ENCODE measurements around the gene BCAP29.

The BCAP29 gene

DNA sequence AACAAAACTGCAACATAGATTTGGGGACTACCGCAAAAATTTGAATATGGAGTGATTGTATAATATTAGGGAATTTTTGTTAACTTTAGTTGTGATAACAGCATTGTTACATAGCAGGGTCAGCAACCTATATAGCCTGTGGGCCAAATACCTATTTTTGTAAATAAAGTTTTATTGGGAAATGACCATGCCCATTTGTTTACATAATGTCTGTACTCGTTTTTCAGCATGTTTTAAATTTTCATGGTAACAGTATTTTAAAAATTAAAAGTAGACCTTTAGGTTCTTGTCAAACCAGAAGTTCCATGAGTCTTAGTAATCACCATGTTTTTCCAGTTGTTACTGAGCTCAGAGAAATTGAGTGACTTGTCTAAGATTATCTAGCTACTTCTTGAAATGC lies 4.7 kb downstream of the BCAP29 start:
- Histone ChIP-seq H3K4ac (ENCODE audit: low read length) (no peak overlapping the region), H3K4me1 (ENCODE audit: control insufficient read depth in 2 of 2, insufficient read depth in 1 of 2, low read depth in 1 of 2, low read length in 2 of 2) (peaks cover 0 to 4% of the 10 kb centered on the region in 2 donors), H3K14ac (ENCODE audit: low read length) (no peak overlapping the region), H2BK15ac (ENCODE audit: low read length) (no peak overlapping the region), H2BK12ac (ENCODE audit: low read length) (no peak overlapping the region), H3K36me3 (replicated peaks in 1 of 2; ENCODE audit: control insufficient read depth in 2 of 2, insufficient read depth in 2 of 2, low read length in 2 of 2) (peaks cover 0 to 50% of the 10 kb centered on the region in 2 donors), H3K79me1 (ENCODE audit: low read depth, low read length) (no peaks in the 10 kb centered on the region), H3K18ac (ENCODE audit: low read length) (no peak overlapping the region), H3K27me3 (ENCODE audit: control insufficient read depth in 3 of 3, insufficient read depth in 3 of 3, low read depth in 1 of 3, low read length in 3 of 3) (no peaks in the 10 kb centered on the region), H2BK5ac (ENCODE audit: low read length) (no peak overlapping the region), H3K4me3 (ENCODE audit: low read length in 2 of 2) (no peak overlapping the region), H3K4me2 (ENCODE audit: insufficient read depth, low read length, poor library complexity, severe bottlenecking) (no peak overlapping the region), H3K9me3 (replicated peaks in 1 of 2; ENCODE audit: control insufficient read depth in 2 of 2, insufficient read depth in 1 of 2, low read depth in 1 of 2, low read length in 2 of 2) (peaks cover 2 to 13% of the 10 kb centered on the region in 2 donors), H3K23ac (ENCODE audit: low read depth, low read length, poor library complexity) (no peak overlapping the region), H4K91ac (ENCODE audit: low read depth, low read length, poor library complexity) (no peak overlapping the region), H4K8ac (ENCODE audit: low read depth, low read length) (no peak overlapping the region), H3K27ac (replicated peaks; ENCODE audit: low read length) (no peak overlapping the region), H2AFZ (ENCODE audit: low read length) (no peak overlapping the region), H3K9ac (ENCODE audit: low read depth, low read length, poor library complexity) (no peak overlapping the region), H2BK120ac (ENCODE audit: low read depth, low read length) (no peak overlapping the region), H2AK5ac (ENCODE audit: low read depth, low read length) (no peak overlapping the region)
- WGBS, 2 donors (ENCODE audit: extremely low coverage in 2 of 2, insufficient read length in 2 of 2, insufficient replicate concordance in 1 of 2), result no CpG with 5 or more reads among the region's 2 CpGs
- DNase-seq (ENCODE audit: low spot score), result no peak

- no peak for DNase-seq (ENCODE audit: low spot score)
- H2AFZ ChIP-seq (ENCODE audit: low read length), result no peak overlapping the region
- H3K23ac ChIP-seq (ENCODE audit: low read depth, low read length, poor library complexity), result no peak overlapping the region
- H3K4me3 ChIP-seq (ENCODE audit: low read length in 2 of 2), result no peak overlapping the region
- no peak overlapping the region for H3K18ac ChIP-seq (ENCODE audit: low read length)
- no peak overlapping the region for H3K4ac ChIP-seq (ENCODE audit: low read length)
- no peaks in the 10 kb centered on the region for H3K27me3 ChIP-seq (ENCODE audit: control insufficient read depth in 3 of 3, insufficient read depth in 3 of 3, low read depth in 1 of 3, low read length in 3 of 3)
- no peak overlapping the region for H3K9ac ChIP-seq (ENCODE audit: low read depth, low read length, poor library complexity)
- no peaks in the 10 kb centered on the region for H3K79me1 ChIP-seq (ENCODE audit: low read depth, low read length)
- no peak overlapping the region for H2BK120ac ChIP-seq (ENCODE audit: low read depth, low read length)
- no peak overlapping the region for H3K14ac ChIP-seq (ENCODE audit: low read length)
- no peak overlapping the region for H4K91ac ChIP-seq (ENCODE audit: low read depth, low read length, poor library complexity)
- no peak overlapping the region for H2AK5ac ChIP-seq (ENCODE audit: low read depth, low read length)
- no peaks in the 10 kb centered on the region for H3K4me1 ChIP-seq (ENCODE audit: control insufficient read depth in 2 of 2, insufficient read depth in 1 of 2, low read depth in 1 of 2, low read length in 2 of 2)
- peaks cover 0 to 50% of the 10 kb centered on the region in 2 donors for H3K36me3 ChIP-seq (replicated peaks in 1 of 2; ENCODE audit: control insufficient read depth in 2 of 2, insufficient read depth in 2 of 2, low read length in 2 of 2)
- H2BK5ac ChIP-seq (ENCODE audit: low read length), result no peak overlapping the region
- H3K4me2 ChIP-seq (ENCODE audit: insufficient read depth, low read length, poor library complexity, severe bottlenecking), result no peak overlapping the region
- H2BK12ac ChIP-seq (ENCODE audit: low read length), result no peak overlapping the region
- no peak overlapping the region for H2BK15ac ChIP-seq (ENCODE audit: low read length)
- H4K8ac ChIP-seq (ENCODE audit: low read depth, low read length), result no peak overlapping the region
- no CpG with 5 or more reads among the region's 5 CpGs for WGBS, 2 donors (ENCODE audit: extremely low coverage in 2 of 2, insufficient read length in 2 of 2, insufficient replicate concordance in 1 of 2)
- no peak overlapping the region for H3K27ac ChIP-seq (replicated peaks; ENCODE audit: low read length)
- peaks cover 2 to 13% of the 10 kb centered on the region in 2 donors for H3K9me3 ChIP-seq (replicated peaks in 1 of 2; ENCODE audit: control insufficient read depth in 2 of 2, insufficient read depth in 1 of 2, low read depth in 1 of 2, low read length in 2 of 2)
These were observed 8.6 kb downstream of the BCAP29 start for GRCh38 chr7:107588529-107589130.

GRCh38 chr7:107591421-107591820 lies 11.4 kb downstream of the BCAP29 start:
- H3K14ac ChIP-seq (ENCODE audit: low read length), result no peak overlapping the region
- no peak overlapping the region for H3K4ac ChIP-seq (ENCODE audit: low read length)
- H3K18ac ChIP-seq (ENCODE audit: low read length), result no peak overlapping the region
- no peak overlapping the region for H2BK12ac ChIP-seq (ENCODE audit: low read length)
- H4K8ac ChIP-seq (ENCODE audit: low read depth, low read length), result no peak overlapping the region
- H3K27me3 ChIP-seq (ENCODE audit: control insufficient read depth in 3 of 3, insufficient read depth in 3 of 3, low read depth in 1 of 3, low read length in 3 of 3), result no peaks in the 10 kb centered on the region
- no peaks in the 10 kb centered on the region for H3K4me1 ChIP-seq (ENCODE audit: control insufficient read depth in 2 of 2, insufficient read depth in 1 of 2, low read depth in 1 of 2, low read length in 2 of 2)
- H2BK5ac ChIP-seq (ENCODE audit: low read length), result no peak overlapping the region
- no peak overlapping the region for H3K4me3 ChIP-seq (ENCODE audit: low read length in 2 of 2)
- H3K9ac ChIP-seq (ENCODE audit: low read depth, low read length, poor library complexity), result no peak overlapping the region
- no peak overlapping the region for H3K23ac ChIP-seq (ENCODE audit: low read depth, low read length, poor library complexity)
- DNase-seq (ENCODE audit: low spot score), result no peak
- no peak overlapping the region for H2BK15ac ChIP-seq (ENCODE audit: low read length)
- no peak overlapping the region for H4K91ac ChIP-seq (ENCODE audit: low read depth, low read length, poor library complexity)
- no CpG with 5 or more reads among the region's 3 CpGs for WGBS, 2 donors (ENCODE audit: extremely low coverage in 2 of 2, insufficient read length in 2 of 2, insufficient replicate concordance in 1 of 2)
- H3K36me3 ChIP-seq (replicated peaks in 1 of 2; ENCODE audit: control insufficient read depth in 2 of 2, insufficient read depth in 2 of 2, low read length in 2 of 2), result peaks cover 0 to 51% of the 10 kb centered on the region in 2 donors
- no peak overlapping the region for H3K27ac ChIP-seq (replicated peaks; ENCODE audit: low read length)
- peaks cover 2 to 13% of the 10 kb centered on the region in 2 donors for H3K9me3 ChIP-seq (replicated peaks in 1 of 2; ENCODE audit: control insufficient read depth in 2 of 2, insufficient read depth in 1 of 2, low read depth in 1 of 2, low read length in 2 of 2)
- no peak overlapping the region for H2BK120ac ChIP-seq (ENCODE audit: low read depth, low read length)
- H3K4me2 ChIP-seq (ENCODE audit: insufficient read depth, low read length, poor library complexity, severe bottlenecking), result no peak overlapping the region
- no peak overlapping the region for H2AFZ ChIP-seq (ENCODE audit: low read length)
- H3K79me1 ChIP-seq (ENCODE audit: low read depth, low read length), result no peaks in the 10 kb centered on the region
- no peak overlapping the region for H2AK5ac ChIP-seq (ENCODE audit: low read depth, low read length)

DNA sequence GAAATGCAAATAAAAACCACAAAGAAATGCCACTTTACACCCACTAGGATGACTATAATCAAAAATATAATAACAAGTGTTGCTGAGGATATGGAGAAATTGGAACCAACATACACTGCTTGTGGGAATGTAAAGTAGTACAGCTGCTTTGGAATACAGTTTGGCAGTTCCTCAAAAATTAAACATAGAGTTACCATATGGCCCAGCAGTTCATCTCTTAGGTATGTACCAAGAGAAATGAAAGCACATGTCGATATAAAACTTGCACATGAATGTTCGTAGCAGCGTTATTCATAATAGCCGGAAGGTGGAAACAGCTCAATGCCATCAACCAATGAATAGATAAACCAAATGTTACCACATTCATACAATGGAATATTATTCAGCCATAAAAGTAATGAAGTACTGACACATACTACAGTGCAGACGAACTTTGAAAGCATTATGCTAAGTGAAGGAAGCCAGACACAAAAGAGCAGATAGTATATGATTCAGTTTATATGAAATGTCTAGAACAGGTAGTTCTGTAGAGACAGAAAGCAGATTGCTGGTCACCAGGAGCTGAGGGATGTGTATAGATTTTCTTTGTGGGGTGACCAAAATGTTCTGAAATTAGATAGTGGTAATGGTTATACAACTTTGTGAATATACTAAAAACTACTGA lies 12.4 kb downstream of the BCAP29 start:
- no peak overlapping the region for H4K8ac ChIP-seq (ENCODE audit: low read depth, low read length)
- no peak overlapping the region for H2BK15ac ChIP-seq (ENCODE audit: low read length)
- H3K27me3 ChIP-seq (ENCODE audit: control insufficient read depth in 3 of 3, insufficient read depth in 3 of 3, low read depth in 1 of 3, low read length in 3 of 3), result no peaks in the 10 kb centered on the region
- H3K4me2 ChIP-seq (ENCODE audit: insufficient read depth, low read length, poor library complexity, severe bottlenecking), result no peak overlapping the region
- no peak overlapping the region for H3K4me3 ChIP-seq (ENCODE audit: low read length in 2 of 2)
- H3K79me1 ChIP-seq (ENCODE audit: low read depth, low read length), result no peaks in the 10 kb centered on the region
- no peak overlapping the region for H2BK5ac ChIP-seq (ENCODE audit: low read length)
- H2BK12ac ChIP-seq (ENCODE audit: low read length), result no peak overlapping the region
- no peak overlapping the region for H3K23ac ChIP-seq (ENCODE audit: low read depth, low read length, poor library complexity)
- no peak overlapping the region for H3K4ac ChIP-seq (ENCODE audit: low read length)
- no peak overlapping the region for H4K91ac ChIP-seq (ENCODE audit: low read depth, low read length, poor library complexity)
- no peak overlapping the region for H3K18ac ChIP-seq (ENCODE audit: low read length)
- H3K27ac ChIP-seq (replicated peaks; ENCODE audit: low read length), result no peak overlapping the region
- DNase-seq (ENCODE audit: low spot score), result no peak
- H3K14ac ChIP-seq (ENCODE audit: low read length), result no peak overlapping the region
- no CpG with 5 or more reads among the region's 5 CpGs for WGBS, 2 donors (ENCODE audit: extremely low coverage in 2 of 2, insufficient read length in 2 of 2, insufficient replicate concordance in 1 of 2)
- no peak overlapping the region for H2AK5ac ChIP-seq (ENCODE audit: low read depth, low read length)
- no peak overlapping the region for H3K9ac ChIP-seq (ENCODE audit: low read depth, low read length, poor library complexity)
- H2AFZ ChIP-seq (ENCODE audit: low read length), result no peak overlapping the region
- H3K9me3 ChIP-seq (replicated peaks in 1 of 2; ENCODE audit: control insufficient read depth in 2 of 2, insufficient read depth in 1 of 2, low read depth in 1 of 2, low read length in 2 of 2), result peaks cover 2 to 13% of the 10 kb centered on the region in 2 donors
- no peak overlapping the region for H2BK120ac ChIP-seq (ENCODE audit: low read depth, low read length)
- H3K4me1 ChIP-seq (ENCODE audit: control insufficient read depth in 2 of 2, insufficient read depth in 1 of 2, low read depth in 1 of 2, low read length in 2 of 2), result no peaks in the 10 kb centered on the region
- peaks cover 0 to 50% of the 10 kb centered on the region in 2 donors for H3K36me3 ChIP-seq (replicated peaks in 1 of 2; ENCODE audit: control insufficient read depth in 2 of 2, insufficient read depth in 2 of 2, low read length in 2 of 2)

Measured in neuronal stem cell (in vitro differentiated cells).